Keratinocyte (primary cell): Measurements from ENCODE around the gene PSMC3. TPM values are rescaled to one million over a fixed set of nuclear protein-coding genes. Genes with fewer than 3 reads are reported as not detected.
A peak's percentile ranks its signal among the peaks of the same experiment; 100 is the strongest.

Experiments used
- DNase-seq: peaks from one replicate; pipeline ENCODE4 v3.0.0-alpha.2; 2011; ENCODE audit warnings: low read depth, missing footprints, low spot score
- FAIRE-seq: peaks from 2 replicates; lab custom pipeline; 2011; peaks lifted over from hg19 to GRCh38; lab: Jason Lieb, UNC
- H2AFZ ChIP-seq: 2 replicates; pipeline ENCODE4 v1.6.0; 2012; ENCODE audit warnings: low read length, control low read depth, inconsistent platforms; ENCODE audit not compliant: control insufficient read depth
- H3K27ac ChIP-seq: 2 replicates; pipeline ENCODE4 v1.5.1; 2011; ENCODE audit warnings: low read length; ENCODE audit not compliant: control insufficient read depth, insufficient read depth
- H3K27me3 ChIP-seq: 3 replicates; pipeline ENCODE4 v1.6.0; 2011; ENCODE audit warnings: low read length; ENCODE audit not compliant: control insufficient read depth, insufficient read depth; ENCODE audit errors: extremely low read depth
- H3K36me3 ChIP-seq, 2 experiments: 2 replicates in 1 of 2; 3 replicates in 1 of 2; pipeline ENCODE4 v1.5.1; 2011; ENCODE audit warnings: low read length in 2 of 2, mild to moderate bottlenecking in 1 of 2; ENCODE audit not compliant: control insufficient read depth in 2 of 2, insufficient read depth in 2 of 2; ENCODE audit errors: extremely low read depth in 1 of 2
- H3K4me1 ChIP-seq: 3 replicates; pipeline ENCODE4 v1.5.1; 2011; ENCODE audit warnings: low read length; ENCODE audit not compliant: control insufficient read depth, insufficient read depth; ENCODE audit errors: extremely low read depth
- H3K4me2 ChIP-seq: 3 replicates; pipeline ENCODE4 v1.6.0; 2011; ENCODE audit warnings: low read depth, low read length; ENCODE audit not compliant: control insufficient read depth, insufficient read depth; ENCODE audit errors: extremely low read depth
- H3K4me3 ChIP-seq, 3 experiments: fragments of 200-600 bp in 1 of 3; sonication (generic) in 1 of 3; 2 replicates in 2 of 3; 3 replicates in 1 of 3; pipeline ENCODE4 v1.5.1; 2011 to 2016; ENCODE audit warnings: low read length in 3 of 3, mild to moderate bottlenecking in 3 of 3, control low read depth in 2 of 3, inconsistent platforms in 1 of 3, low read depth in 1 of 3, mixed read lengths in 1 of 3, mixed run types in 1 of 3, moderate library complexity in 1 of 3; ENCODE audit not compliant: control insufficient read depth in 2 of 3, insufficient read depth in 2 of 3; ENCODE audit errors: extremely low read depth in 1 of 3
- H3K79me2 ChIP-seq: 2 replicates; pipeline ENCODE4 v1.6.0; 2012; ENCODE audit warnings: low read length; ENCODE audit not compliant: control insufficient read depth, insufficient read depth
- H3K9ac ChIP-seq: 3 replicates; pipeline ENCODE4 v1.6.0; 2011; ENCODE audit warnings: low read length; ENCODE audit not compliant: control insufficient read depth, insufficient read depth; ENCODE audit errors: extremely low read depth
- H3K9me1 ChIP-seq: 3 replicates; pipeline ENCODE4 v1.6.0; 2011; ENCODE audit warnings: low read length; ENCODE audit not compliant: control insufficient read depth, insufficient read depth; ENCODE audit errors: extremely low read depth
- H3K9me3 ChIP-seq: 2 replicates; pipeline ENCODE4 v1.5.1; 2012; ENCODE audit warnings: low read depth, low read length; ENCODE audit not compliant: control insufficient read depth
- H4K20me1 ChIP-seq: 3 replicates; pipeline ENCODE4 v1.6.0; 2011; ENCODE audit warnings: low read length; ENCODE audit not compliant: control insufficient read depth, insufficient read depth; ENCODE audit errors: extremely low read depth
- EZH2 ChIP-seq: IDR thresholded peaks from one replicate; pipeline ENCODE4 v1.6.1; 2012; ENCODE audit warnings: inconsistent platforms, mild to moderate bottlenecking, low read length, moderate library complexity
- dilution Hi-C: fragments of 300-500 bp; cut with MboI; formaldehyde crosslinking; loops from one replicate; pipeline ENCODE4 v1.7.0; 2020; ENCODE audit warnings: low sequenced_read_pairs; ENCODE audit not compliant: extremely low pct_ligation_motif_present
- polyA plus RNA-seq, 5 experiments: library from polyadenylated mRNA; depleted of rRNA in 3 of 5; stranded (reverse) in 3 of 5; stranded (forward) in 1 of 5; unstranded in 1 of 5; fragments of >200 nt; gene quantifications; 1 replicate in 1 of 5; 2 replicates in 3 of 5; 3 replicates in 1 of 5; pipeline versions ENCODE4 v1.2.1 to v1.2.3, GENCODE V29; 2011 to 2012; ENCODE audit warnings: missing spikeins in 2 of 5, low read depth in 1 of 5, low replicate concordance in 1 of 5
- TF ChIP-seq, protein P1 (sequence below), 3 experiments: IDR thresholded peaks in 1 of 3; conservative IDR thresholded peaks in 1 of 3; optimal IDR thresholded peaks in 1 of 3; 2 replicates in 2 of 3; 3 replicates in 1 of 3; pipeline versions ENCODE3 to v1.5.1; 2011; ENCODE audit warnings: low read length in 3 of 3, mild to moderate bottlenecking in 3 of 3, moderate library complexity in 2 of 3, control low read depth in 1 of 3, inconsistent platforms in 1 of 3; ENCODE audit not compliant: insufficient read depth in 2 of 3; ENCODE audit errors: extremely low read depth in 1 of 3

PSMC3 gene
- polyA plus RNA-seq, 1 donor (not counting 4 experiments of a cell fraction or from before 2014, with no cell fraction given), result 172 TPM

- no peaks in the 10 kb centered on the region for H3K27me3 ChIP-seq
- no peak overlapping the region for H3K9ac ChIP-seq
- no peaks in the 10 kb centered on the region for H4K20me1 ChIP-seq
- no peak overlapping the region for H3K4me3 ChIP-seq
- DNase-seq (no peak), FAIRE-seq (no peak)
- H3K36me3 ChIP-seq, result no peaks in the 10 kb centered on the region
- H3K27ac ChIP-seq, result no peak overlapping the region
- H2AFZ ChIP-seq, result peak overlapping the region; percentile 94
- no peaks in the 10 kb centered on the region for H3K9me3 ChIP-seq
- TF ChIP-seq, protein P1, sequence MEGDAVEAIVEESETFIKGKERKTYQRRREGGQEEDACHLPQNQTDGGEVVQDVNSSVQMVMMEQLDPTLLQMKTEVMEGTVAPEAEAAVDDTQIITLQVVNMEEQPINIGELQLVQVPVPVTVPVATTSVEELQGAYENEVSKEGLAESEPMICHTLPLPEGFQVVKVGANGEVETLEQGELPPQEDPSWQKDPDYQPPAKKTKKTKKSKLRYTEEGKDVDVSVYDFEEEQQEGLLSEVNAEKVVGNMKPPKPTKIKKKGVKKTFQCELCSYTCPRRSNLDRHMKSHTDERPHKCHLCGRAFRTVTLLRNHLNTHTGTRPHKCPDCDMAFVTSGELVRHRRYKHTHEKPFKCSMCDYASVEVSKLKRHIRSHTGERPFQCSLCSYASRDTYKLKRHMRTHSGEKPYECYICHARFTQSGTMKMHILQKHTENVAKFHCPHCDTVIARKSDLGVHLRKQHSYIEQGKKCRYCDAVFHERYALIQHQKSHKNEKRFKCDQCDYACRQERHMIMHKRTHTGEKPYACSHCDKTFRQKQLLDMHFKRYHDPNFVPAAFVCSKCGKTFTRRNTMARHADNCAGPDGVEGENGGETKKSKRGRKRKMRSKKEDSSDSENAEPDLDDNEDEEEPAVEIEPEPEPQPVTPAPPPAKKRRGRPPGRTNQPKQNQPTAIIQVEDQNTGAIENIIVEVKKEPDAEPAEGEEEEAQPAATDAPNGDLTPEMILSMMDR (optimal IDR thresholded peaks at IDR 0.05 in 1 of 3, IDR thresholded peaks at IDR 0.05 in 1 of 3, conservative IDR thresholded peaks at IDR 0.05 in 1 of 3; ENCODE audit: extremely low read depth in 1 of 3, insufficient read depth in 2 of 3, low read length in 3 of 3), result no peak
- TF ChIP-seq EZH2, result no peak
- H3K4me2 ChIP-seq, result no peak overlapping the region
- dilution Hi-C loops, result no loop called here
- H3K9me1 ChIP-seq, result no peaks in the 10 kb centered on the region
- no peaks in the 10 kb centered on the region for H3K79me2 ChIP-seq
- H3K4me1 ChIP-seq, result peaks cover 12% of the 10 kb centered on the region
Measured at GRCh38 chr11:47389577-47390421, 36.4 kb downstream of the PSMC3 start.

DNA sequence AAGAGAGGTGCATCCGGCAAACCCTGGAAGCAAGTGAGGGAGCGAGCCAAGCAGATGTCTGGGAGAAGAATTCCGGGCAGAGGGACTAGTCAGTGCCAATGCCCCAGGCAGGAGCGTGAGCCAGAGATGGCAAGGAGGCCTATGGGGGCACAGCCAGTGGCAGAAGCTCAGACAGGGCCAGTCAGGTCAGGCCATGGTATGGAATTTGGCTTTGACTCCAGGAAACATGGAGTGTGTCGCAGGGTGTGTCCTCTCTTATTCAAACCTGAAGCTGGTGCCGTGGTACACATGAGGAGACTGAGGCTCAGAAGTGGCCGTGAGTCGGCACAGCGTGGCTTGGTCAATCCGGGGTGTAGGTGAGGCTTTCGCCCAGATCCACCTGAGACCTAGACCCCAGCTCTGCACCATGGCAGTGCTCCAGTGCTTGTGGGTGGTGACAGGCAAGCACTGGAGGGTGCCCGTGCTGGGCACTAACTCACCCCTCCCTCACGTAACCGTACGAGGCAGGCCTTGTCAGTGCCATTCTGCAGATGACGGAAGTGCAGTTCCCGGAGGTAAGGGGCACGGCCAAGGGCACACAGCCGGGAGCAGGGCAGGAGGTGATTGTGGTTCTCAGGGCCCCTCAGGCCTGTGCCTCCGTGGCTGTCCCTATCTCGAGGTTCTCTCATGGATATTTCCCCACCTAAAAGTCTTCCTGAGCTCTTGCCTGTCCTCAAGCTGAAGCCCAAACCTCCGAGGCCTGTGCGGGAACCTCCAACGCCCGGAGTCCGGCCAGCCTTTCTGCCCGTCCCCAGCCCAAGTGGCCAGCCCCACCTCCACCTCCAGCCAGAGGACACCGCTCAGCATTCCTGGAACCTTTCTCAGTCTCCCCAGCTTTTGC is 37.3 kb downstream of the PSMC3 start:
- Histone ChIP-seq H4K20me1 (no peaks in the 10 kb centered on the region), H3K4me3 (no peak overlapping the region), H2AFZ (peak overlapping the region; percentile 94), H3K27ac (no peak overlapping the region), H3K9me1 (no peaks in the 10 kb centered on the region), H3K4me2 (peak overlapping the region; percentile 53), H3K9me3 (no peaks in the 10 kb centered on the region), H3K4me1 (peaks cover 12% of the 10 kb centered on the region), H3K79me2 (no peaks in the 10 kb centered on the region), H3K36me3 (no peaks in the 10 kb centered on the region), H3K27me3 (no peaks in the 10 kb centered on the region), H3K9ac (peak overlapping the region; percentile 9)
- no peak for DNase-seq
- dilution Hi-C loops, result no loop called here
- no peak for TF ChIP-seq EZH2
- peak; percentile 87 for FAIRE-seq
